Measurements from ENCODE around the gene FBXO41.

Gene FBXO41

DNA sequence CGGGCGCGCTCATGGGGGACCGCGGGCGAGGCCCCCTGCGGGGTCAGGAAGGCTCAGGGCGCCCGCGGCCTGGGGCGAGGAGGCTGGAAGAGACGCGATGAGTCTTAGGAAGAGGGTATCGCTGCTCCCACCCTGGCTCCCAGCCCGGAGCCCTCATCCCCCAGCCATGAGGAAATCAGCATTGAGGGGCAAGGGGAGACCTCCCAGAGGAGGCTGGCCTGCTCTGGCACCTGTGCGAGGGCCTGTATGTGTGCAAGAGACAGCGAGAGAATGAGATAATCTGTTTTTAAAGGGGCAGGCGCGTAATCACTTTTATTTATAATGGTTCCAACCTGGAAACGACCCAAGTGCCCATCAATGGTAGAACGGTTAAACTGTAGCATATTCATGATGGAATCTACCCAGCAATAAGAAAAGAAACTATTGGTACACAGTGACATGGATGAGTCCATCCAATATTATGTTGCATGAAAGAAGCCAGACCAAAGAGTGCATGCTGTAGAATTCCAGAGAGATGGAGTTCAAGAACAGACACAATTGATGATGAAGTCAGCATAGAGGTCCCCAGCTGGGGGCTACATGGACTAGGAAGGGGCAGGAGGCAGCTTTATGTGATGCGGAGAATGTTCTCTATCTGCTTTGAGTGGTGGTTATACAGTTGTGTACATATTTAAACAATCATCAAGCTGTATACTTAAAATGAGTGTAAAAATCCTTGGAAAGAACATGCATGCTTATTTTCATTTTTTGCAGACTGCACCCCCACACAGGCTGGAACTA lies 14.4 kb downstream of the FBXO41 start:
- no peak overlapping the region for H3K4me3 ChIP-seq (ENCODE audit: low read depth, low read length)
- ChIA-PET CTCF (interaction anchor here (3.7 kb wide), 1 partner anchor 20 kb away, joined by 16 read pairs; no protein-coding TSS in a partner anchor), POLR2A (no interaction called here)

DNA sequence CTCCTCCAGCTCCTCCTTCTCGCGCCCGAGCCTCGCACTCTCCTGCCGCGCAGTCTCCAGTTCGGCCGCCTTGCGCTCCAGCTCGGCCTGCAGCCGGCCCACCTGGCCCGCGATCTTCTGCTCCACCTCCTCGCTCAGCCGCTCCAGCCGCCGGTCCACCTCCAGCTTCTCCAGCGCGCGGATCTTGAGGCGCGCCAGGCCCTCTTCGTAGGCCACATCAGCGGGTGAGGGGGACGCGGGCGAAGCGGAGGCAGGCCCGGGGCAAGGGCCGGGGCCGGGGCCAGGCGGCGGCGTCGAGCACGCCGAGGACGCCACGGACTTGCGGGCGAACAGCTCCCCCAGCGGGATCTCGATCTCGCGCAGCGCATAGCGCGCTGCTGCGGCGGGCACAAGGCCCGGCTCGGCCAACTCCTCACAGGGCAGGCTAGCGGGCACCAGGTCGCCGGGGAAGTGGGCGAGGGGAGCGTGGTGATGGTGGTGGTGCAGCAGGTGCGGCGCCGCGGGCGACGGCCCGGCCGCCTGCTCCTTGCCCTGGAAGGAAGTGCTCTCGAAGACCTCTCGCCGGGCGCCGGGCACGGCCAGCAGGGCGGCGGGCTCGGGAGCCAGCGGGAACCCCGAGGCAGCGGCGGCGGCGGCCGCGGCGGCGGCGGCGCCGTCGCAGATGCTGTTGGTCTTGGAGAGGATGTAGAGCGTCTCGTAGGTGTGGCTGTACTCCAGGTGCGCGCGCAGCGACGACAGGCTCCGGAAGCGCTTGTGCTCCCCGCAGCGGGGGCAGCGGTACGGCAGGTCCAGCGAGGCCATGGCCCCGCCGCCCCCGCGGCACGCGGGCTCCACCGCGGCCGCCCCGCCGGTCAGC lies 15.2 kb downstream of the FBXO41 start:
- H3K4me3 ChIP-seq (ENCODE audit: low read depth, low read length), result peak overlapping the region; percentile 20
- CTCF ChIA-PET, result interaction anchor here (0.7 to 1.5 kb wide), 5 partner anchors 9 to 376 kb away, joined by 3 to 4 read pairs (median 3); no protein-coding TSS in a partner anchor
- no peak for DNase-seq (ENCODE audit: low read depth, low spot score)
- POLR2A ChIA-PET, result no interaction called here
- TF ChIP-seq, protein P1, sequence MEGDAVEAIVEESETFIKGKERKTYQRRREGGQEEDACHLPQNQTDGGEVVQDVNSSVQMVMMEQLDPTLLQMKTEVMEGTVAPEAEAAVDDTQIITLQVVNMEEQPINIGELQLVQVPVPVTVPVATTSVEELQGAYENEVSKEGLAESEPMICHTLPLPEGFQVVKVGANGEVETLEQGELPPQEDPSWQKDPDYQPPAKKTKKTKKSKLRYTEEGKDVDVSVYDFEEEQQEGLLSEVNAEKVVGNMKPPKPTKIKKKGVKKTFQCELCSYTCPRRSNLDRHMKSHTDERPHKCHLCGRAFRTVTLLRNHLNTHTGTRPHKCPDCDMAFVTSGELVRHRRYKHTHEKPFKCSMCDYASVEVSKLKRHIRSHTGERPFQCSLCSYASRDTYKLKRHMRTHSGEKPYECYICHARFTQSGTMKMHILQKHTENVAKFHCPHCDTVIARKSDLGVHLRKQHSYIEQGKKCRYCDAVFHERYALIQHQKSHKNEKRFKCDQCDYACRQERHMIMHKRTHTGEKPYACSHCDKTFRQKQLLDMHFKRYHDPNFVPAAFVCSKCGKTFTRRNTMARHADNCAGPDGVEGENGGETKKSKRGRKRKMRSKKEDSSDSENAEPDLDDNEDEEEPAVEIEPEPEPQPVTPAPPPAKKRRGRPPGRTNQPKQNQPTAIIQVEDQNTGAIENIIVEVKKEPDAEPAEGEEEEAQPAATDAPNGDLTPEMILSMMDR (IDR thresholded peaks at IDR 0.05; ENCODE audit: insufficient read depth, low read length, missing control alignments), result peak; percentile 6

More for the DNA sequence above, 14.4 kb downstream of the FBXO41 start:
- TF ChIP-seq, protein P1 (IDR thresholded peaks at IDR 0.05; ENCODE audit: insufficient read depth, low read length, missing control alignments), result no peak
- no peak for DNase-seq (ENCODE audit: low read depth, low spot score)

DNA sequence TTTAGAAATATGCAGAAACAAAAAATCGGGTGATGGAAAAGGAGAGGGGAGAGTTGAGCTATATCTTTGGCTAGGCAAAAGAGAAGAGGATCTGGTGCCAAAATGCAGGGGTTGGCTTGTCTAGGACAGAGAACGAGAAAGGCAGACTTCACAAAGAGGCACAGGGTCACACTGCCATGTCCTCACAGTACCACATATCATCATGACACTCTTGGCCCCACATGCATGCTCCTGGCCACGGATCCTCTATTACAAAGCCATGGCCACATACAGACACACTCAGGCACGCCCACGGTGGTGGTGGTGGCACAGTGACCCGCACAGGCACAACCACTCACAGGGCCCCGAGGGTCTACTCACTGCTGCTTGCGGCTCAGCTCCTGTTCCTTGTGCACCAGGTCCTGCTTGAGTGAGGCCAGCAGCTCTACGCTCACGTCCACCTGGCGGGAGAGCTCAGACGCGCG lies 15.9 kb downstream of the FBXO41 start:
- DNase-seq (ENCODE audit: low read depth, low spot score), result no peak
- POLR2A ChIA-PET, result no interaction called here
- TF ChIP-seq, protein P1 (IDR thresholded peaks at IDR 0.05; ENCODE audit: insufficient read depth, low read length, missing control alignments), result no peak
- H3K4me3 ChIP-seq (ENCODE audit: low read depth, low read length), result peak overlapping the region; percentile 20; the same call in 1 of the 2 replicates
- CTCF ChIA-PET, result interaction anchor here (0.7 to 1.5 kb wide), 5 partner anchors 8 to 376 kb away, joined by 3 to 4 read pairs (median 3); no protein-coding TSS in a partner anchor

DNA sequence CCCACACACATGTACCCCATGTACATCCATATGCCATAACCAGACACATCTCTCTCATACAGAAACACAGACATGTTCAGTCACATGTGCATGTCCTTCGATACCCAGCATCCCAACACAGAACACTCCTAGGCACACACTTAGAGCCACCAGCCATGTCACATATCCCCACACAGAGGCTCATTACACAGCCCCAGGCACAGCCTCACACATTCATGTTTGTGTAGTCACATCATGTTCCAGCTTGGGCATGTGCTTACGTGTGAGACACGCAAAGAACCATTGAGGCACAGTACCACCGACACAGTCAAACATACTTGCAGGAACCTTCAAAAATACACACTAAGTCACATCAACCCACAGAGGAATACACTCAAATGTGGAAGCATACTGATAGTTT lies 17.3 kb downstream of the FBXO41 start:
- TF ChIP-seq, protein P1 (IDR thresholded peaks at IDR 0.05; ENCODE audit: insufficient read depth, low read length, missing control alignments), result no peak
- DNase-seq (ENCODE audit: low read depth, low spot score), result no peak
- POLR2A ChIA-PET, result no interaction called here
- no peak overlapping the region for H3K4me3 ChIP-seq (ENCODE audit: low read depth, low read length)
- CTCF ChIA-PET, result no interaction called here

DNA sequence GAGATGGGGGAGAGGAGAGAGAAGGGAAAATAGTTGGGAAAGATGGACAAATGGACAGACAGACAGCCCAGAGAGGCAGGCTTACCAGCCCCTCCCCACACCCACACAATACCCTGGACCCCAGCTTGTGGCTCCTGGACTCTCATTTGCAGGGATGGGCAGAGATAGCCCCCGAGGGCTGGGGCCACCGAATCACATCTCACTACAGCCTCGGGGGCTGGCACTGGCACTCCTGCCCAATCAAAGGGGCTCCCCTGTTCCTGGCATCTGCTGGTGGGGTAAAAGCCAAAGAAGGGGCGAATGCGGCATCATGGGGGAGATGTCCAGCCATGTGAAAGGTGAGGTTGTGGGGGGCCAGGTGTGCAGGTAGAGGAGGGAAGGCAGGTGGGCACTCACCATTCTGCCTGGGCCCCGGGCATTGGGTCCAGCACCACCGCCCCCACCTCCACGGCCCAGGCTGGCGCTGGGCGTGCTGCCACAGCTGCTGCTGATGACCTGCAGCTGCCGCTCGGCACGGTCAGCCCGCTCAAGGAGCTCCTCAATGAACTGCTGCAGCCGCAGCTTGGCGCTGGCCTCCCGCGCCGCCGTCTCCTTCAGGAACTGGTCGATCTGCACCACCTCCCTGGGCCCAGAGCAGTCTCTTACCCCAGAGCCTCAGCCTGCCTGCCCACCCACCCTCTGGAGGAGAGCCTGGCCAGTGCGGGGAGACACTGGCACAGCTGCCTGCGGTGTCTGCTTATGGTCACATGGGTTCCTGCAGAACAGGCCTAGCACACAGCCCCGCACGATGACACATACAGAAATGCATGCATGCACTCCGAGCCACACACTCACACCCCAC lies 18.0 kb downstream of the FBXO41 start:
- POLR2A ChIA-PET, result no interaction called here
- TF ChIP-seq, protein P1 (IDR thresholded peaks at IDR 0.05; ENCODE audit: insufficient read depth, low read length, missing control alignments), result no peak
- DNase-seq (ENCODE audit: low read depth, low spot score), result no peak
- CTCF ChIA-PET, result no interaction called here
- H3K4me3 ChIP-seq (ENCODE audit: low read depth, low read length), result no peak overlapping the region
